Pancreas (tissue), 10 donors: ENCODE measurements around the gene TMEM200B. TPM values are rescaled to one million over a fixed set of nuclear protein-coding genes. Genes with fewer than 3 reads are reported as not detected.
"Not testable (repeated sequence)": the region's sequence is repeated elsewhere in the genome, so short reads cannot be mapped to it uniquely, and the experiment has no call there.

ENCODE experiments used
- ATAC-seq, 4 donors: fragments of 200-7000 bp; cut with Tn5 transposase; one replicate each; pipeline versions ENCODE4 v1.8.0 to v1.9.1; 2020; ENCODE audit warnings: mild to moderate bottlenecking in 4 of 4, moderate library complexity in 4 of 4
- DNase-seq, 6 donors: peaks; one replicate each; pipeline ENCODE4 v3.0.0-alpha.2; 2020
- FAIRE-seq: peaks from 2 replicates; lab custom pipeline; 2012; peaks lifted over from hg19 to GRCh38; lab: Jason Lieb, UNC
- H3K27ac ChIP-seq, 4 donors: fragments of 200-600 bp; sonication (generic); 1 replicate in 3 of 4; 2 replicates in 1 of 4; pipeline versions ENCODE4 v1.5.0 to v1.8.0; 2020
- H3K27me3 ChIP-seq, 4 donors: fragments of 200-600 bp; one replicate each; pipeline ENCODE4 v1.8.0; 2021
- H3K36me3 ChIP-seq, 3 donors: fragments of 200-600 bp; sonication (generic) in 1 of 3; one replicate each; pipeline versions ENCODE4 v1.5.0 to v1.8.0; 2020 to 2021
- H3K4me1 ChIP-seq, 3 donors: fragments of 200-600 bp; one replicate each; pipeline ENCODE4 v1.8.0; 2021
- H3K4me3 ChIP-seq, 4 donors: fragments of 200-600 bp; sonication (generic) in 2 of 4; one replicate each; pipeline versions ENCODE4 v1.5.0 to v1.8.0; 2020 to 2021
- H3K9me3 ChIP-seq, 4 donors: fragments of 200-600 bp; one replicate each; pipeline ENCODE4 v1.8.0; 2021
- CTCF ChIP-seq, 4 donors: fragments of 200-600 bp; sonication (generic) in 3 of 4; IDR thresholded peaks; one replicate each; pipeline versions ENCODE4 v1.5.0 to v1.8.0; 2021; ENCODE audit warnings: antibody characterized with exemption in 4 of 4
- WGBS, 2 donors: extraction: QIAGEN DNeasy Blood & Tissue Kit; methylation state at CpG; one replicate each; pipeline ENCODE4 v1.1.7; 2013; 5-methylcytosine and 5-hydroxymethylcytosine counted together
- intact Hi-C, 3 donors: fragments of 100-400 bp; cut with DNase I; formaldehyde crosslinking; loops; one replicate each; pipeline versions ENCODE4 v1.11.1 to v1.14.2; 2022
- polyA plus RNA-seq, 2 donors: library from polyadenylated mRNA; stranded (reverse); fragments of 200-250 nt; gene quantifications; one replicate each; pipeline ENCODE4 v1.2.3, GENCODE V29; 2013
- total RNA-seq, 6 donors: library from RNA; stranded (reverse); fragmentation: NEBNext Ultra II Directional in 4 of 6; extraction: Animal tissue kit (Norgen Biotek cat#: 25700) in 4 of 6; gene quantifications; one replicate each; pipeline versions ENCODE4 v1.2.1 to v1.2.4, GENCODE V29; 2021 to 2023
- donor health status: healthy with polysubstance abuse.
- donor health status: DM: no; HTN: no; CAD: no; lungs with moderate emphysema.
- donor health status: DM: no; HTN: no; CAD: no.
- donor health status: control.
- donor health status: control.
- donor health status: Bipolar disorder and iron deficiency.
- donor health status: DM: yes; HTN: yes; CAD: no.
- donor health status: DM: no; HTN: no; CAD: no.
- donor health status: DM: no; HTN: no; CAD: no.
- donor health status: DM: yes; HTN: yes; CAD: no.

TMEM200B gene
- total and polyA plus RNA-seq, 8 donors: 0.23 to 1.3 (median 0.73) TPM

DNA sequence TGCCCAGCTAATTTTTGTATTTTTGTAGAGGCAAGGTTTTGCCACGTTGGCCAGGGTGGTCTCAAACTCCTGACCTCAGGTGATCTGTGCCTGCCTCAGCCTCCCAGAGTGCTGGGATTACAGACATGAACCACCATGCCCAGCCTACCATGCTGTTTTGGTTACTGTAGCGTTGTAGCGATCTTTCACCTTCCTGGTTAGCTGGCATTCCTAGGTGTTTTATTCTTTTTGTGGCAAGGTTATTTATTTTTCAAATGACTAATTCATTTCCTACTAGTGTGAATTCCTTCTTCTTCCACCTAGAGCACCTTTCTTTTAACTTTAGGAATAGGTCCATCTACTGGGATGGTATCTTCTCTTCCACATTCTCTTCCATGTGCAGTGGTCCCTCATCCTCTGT is 29.3 kb downstream of the TMEM200B start:
- DNase-seq (no peak), FAIRE-seq (no peak), ATAC-seq (no peak)
- Histone ChIP-seq H3K4me3 (no peak overlapping the region), H3K4me1 (no peaks in the 10 kb centered on the region), H3K36me3 (no peaks in the 10 kb centered on the region), H3K27ac (no peak overlapping the region), H3K27me3 (no peaks in the 10 kb centered on the region), H3K9me3 (no peaks in the 10 kb centered on the region)
- 84 to 90% methylated on average over 3 of the region's 3 CpGs for WGBS, 2 donors
- intact Hi-C loops: no loop called here
- no peak for TF ChIP-seq CTCF (IDR thresholded peaks at IDR 0.05)

DNA sequence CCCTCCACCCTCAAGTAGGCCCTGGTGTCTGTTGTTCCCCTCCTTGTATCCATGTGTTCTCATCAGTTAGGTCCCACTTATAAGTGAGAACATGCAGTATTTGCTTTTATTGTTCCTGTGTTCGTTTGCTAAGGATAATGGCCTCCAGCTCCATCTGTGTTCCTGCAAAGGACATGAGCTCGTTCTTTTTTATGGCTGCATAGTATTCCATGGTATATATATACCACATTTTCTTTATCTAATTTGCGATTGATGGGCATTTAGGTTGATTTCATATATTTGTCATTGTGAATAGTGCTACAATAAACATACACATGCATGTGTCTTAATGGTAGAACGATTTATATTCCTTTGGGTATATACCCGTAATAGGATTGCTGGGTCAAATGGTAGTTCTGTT is 31.0 kb downstream of the TMEM200B start:
- H3K4me3 ChIP-seq, ATAC-seq, FAIRE-seq, H3K27me3 ChIP-seq, H3K9me3 ChIP-seq, H3K36me3 ChIP-seq, intact Hi-C loops, H3K4me1 ChIP-seq, DNase-seq, H3K27ac ChIP-seq: not testable (repeated sequence)
- WGBS, 2 donors: 92 to 96% methylated on average over 5 of the region's 5 CpGs

- H3K9me3 ChIP-seq: no peaks in the 10 kb centered on the region
- H3K27ac ChIP-seq: no peak overlapping the region
- intact Hi-C loops: no loop called here
- no peak overlapping the region for H3K4me3 ChIP-seq
- FAIRE-seq (no peak), ATAC-seq (no peak), DNase-seq (no peak)
- H3K27me3 ChIP-seq: no peaks in the 10 kb centered on the region
- no peak for TF ChIP-seq CTCF (IDR thresholded peaks at IDR 0.05)
- no peaks in the 10 kb centered on the region for H3K36me3 ChIP-seq
- H3K4me1 ChIP-seq: no peaks in the 10 kb centered on the region
Measured at GRCh38 chr1:29090937-29091618, 32.6 kb downstream of the TMEM200B start.

DNA sequence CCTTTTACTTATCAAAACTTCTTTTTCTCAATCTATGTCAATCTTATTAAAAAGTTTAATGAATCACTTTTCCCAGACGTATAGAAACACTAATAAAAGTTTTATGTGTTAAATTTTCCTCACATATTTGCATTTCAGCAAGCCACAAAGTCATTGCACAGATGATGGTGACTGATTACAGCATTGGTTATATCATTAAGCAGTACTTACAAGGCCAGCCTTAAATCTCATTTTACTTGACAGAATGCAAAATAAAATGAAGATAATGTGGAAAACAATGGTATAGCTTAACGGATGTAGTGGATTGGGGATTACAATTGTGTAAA is 39.5 kb downstream of the TMEM200B start:
- H3K36me3 ChIP-seq: no peaks in the 10 kb centered on the region
- H3K4me1 ChIP-seq: no peaks in the 10 kb centered on the region
- FAIRE-seq (no peak), DNase-seq (no peak), ATAC-seq (no peak)
- intact Hi-C loops: no loop called here
- no peak overlapping the region for H3K27ac ChIP-seq
- TF ChIP-seq CTCF (IDR thresholded peaks at IDR 0.05): no peak
- no peaks in the 10 kb centered on the region for H3K9me3 ChIP-seq
- H3K27me3 ChIP-seq: no peaks in the 10 kb centered on the region
- no peak overlapping the region for H3K4me3 ChIP-seq
- WGBS, 2 donors: 76 to 82% methylated on average over 2 of the region's 2 CpGs

GRCh38 chr1:29083317-29084195 is 40.1 kb downstream of the TMEM200B start:
- 72 to 77% methylated on average over 3 of the region's 3 CpGs for WGBS, 2 donors
- FAIRE-seq: peak; percentile 41
- TF ChIP-seq CTCF (IDR thresholded peaks at IDR 0.05): no peak
- no peak for ATAC-seq
- intact Hi-C loops: no loop called here
- Histone ChIP-seq H3K4me3 (no peak overlapping the region), H3K27me3 (no peaks in the 10 kb centered on the region), H3K4me1 (no peaks in the 10 kb centered on the region), H3K9me3 (no peaks in the 10 kb centered on the region), H3K36me3 (no peaks in the 10 kb centered on the region), H3K27ac (no peak overlapping the region)
- no peak for DNase-seq
